ENCODE measurements around the gene ATP13A5. TPM values are rescaled to one million over a fixed set of nuclear protein-coding genes. Genes with fewer than 3 reads are reported as not detected.

Gene ATP13A5
- total and polyA plus RNA-seq, 4 donors, result not detected

- H3K27me3 ChIP-seq (ENCODE audit: control insufficient read depth in 1 of 2, insufficient read depth in 2 of 2, low read length in 1 of 2), result no peaks in the 10 kb centered on the region
- DNase-seq, result no peak
- H3K4me1 ChIP-seq (ENCODE audit: control insufficient read depth in 1 of 2, insufficient read depth in 2 of 2, low read length in 2 of 2), result no peaks in the 10 kb centered on the region
- no peaks in the 10 kb centered on the region for H3K36me3 ChIP-seq (ENCODE audit: control insufficient read depth in 1 of 2, insufficient read depth in 2 of 2, low read length in 1 of 2)
- H3K4me3 ChIP-seq (ENCODE audit: low read length in 2 of 2), result no peak overlapping the region
- intact Hi-C loops (cut with DNase I), result no loop called here
- 88 to 100% methylated on average over 1 of the region's 1 CpG for WGBS, 2 donors
- H3K9me3 ChIP-seq (ENCODE audit: control insufficient read depth, low read length), result peaks cover 1% of the 10 kb centered on the region
- no peak for ATAC-seq (ENCODE audit: low FRiP score)
- no peak overlapping the region for H3K27ac ChIP-seq (ENCODE audit: low read depth in 1 of 2, low read length in 2 of 2)
These were observed 73.2 kb downstream of the ATP13A5 start for GRCh38 chr3:193305356-193305755.

- Histone ChIP-seq H3K4me3 (ENCODE audit: low read length in 2 of 2) (no peak overlapping the region), H3K4me1 (ENCODE audit: control insufficient read depth in 1 of 2, insufficient read depth in 2 of 2, low read length in 2 of 2) (no peaks in the 10 kb centered on the region), H3K9me3 (ENCODE audit: control insufficient read depth, low read length) (peaks cover 1% of the 10 kb centered on the region), H3K27me3 (ENCODE audit: control insufficient read depth in 1 of 2, insufficient read depth in 2 of 2, low read length in 1 of 2) (no peaks in the 10 kb centered on the region), H3K27ac (ENCODE audit: low read depth in 1 of 2, low read length in 2 of 2) (no peak overlapping the region), H3K36me3 (ENCODE audit: control insufficient read depth in 1 of 2, insufficient read depth in 2 of 2, low read length in 1 of 2) (no peaks in the 10 kb centered on the region)
- 88 to 89% methylated on average over 1 of the region's 1 CpG for WGBS, 2 donors
- no peak for DNase-seq
- no peak for ATAC-seq (ENCODE audit: low FRiP score)
- intact Hi-C loops (cut with DNase I), result no loop called here
These were observed 77.1 kb downstream of the ATP13A5 start for GRCh38 chr3:193301433-193301832.

- 56 to 65% methylated on average over 5 of the region's 5 CpGs for WGBS, 2 donors
- no peak for DNase-seq
These were observed 81.1 kb downstream of the ATP13A5 start for GRCh38 chr3:193297421-193297820.

GRCh38 chr3:193295985-193296384 lies 82.6 kb downstream of the ATP13A5 start:
- no peak for DNase-seq
- ATAC-seq (ENCODE audit: low FRiP score), result no peak
- Histone ChIP-seq H3K9me3 (ENCODE audit: control insufficient read depth, low read length) (peaks cover 6% of the 10 kb centered on the region), H3K36me3 (ENCODE audit: control insufficient read depth in 1 of 2, insufficient read depth in 2 of 2, low read length in 1 of 2) (no peaks in the 10 kb centered on the region), H3K27ac (ENCODE audit: low read depth in 1 of 2, low read length in 2 of 2) (no peak overlapping the region), H3K4me1 (ENCODE audit: control insufficient read depth in 1 of 2, insufficient read depth in 2 of 2, low read length in 2 of 2) (no peaks in the 10 kb centered on the region), H3K27me3 (ENCODE audit: control insufficient read depth in 1 of 2, insufficient read depth in 2 of 2, low read length in 1 of 2) (peaks cover 0 to 3% of the 10 kb centered on the region in 2 donors), H3K4me3 (ENCODE audit: low read length in 2 of 2) (no peak overlapping the region)
- intact Hi-C loops (cut with DNase I), result no loop called here
- WGBS, 2 donors, result 78 to 88% methylated on average over 2 of the region's 2 CpGs

More at GRCh38 chr3:193297421-193297820, 81.1 kb downstream of the ATP13A5 start:
- no peak overlapping the region for H3K27ac ChIP-seq (ENCODE audit: low read depth in 1 of 2, low read length in 2 of 2)
- intact Hi-C loops (cut with DNase I), result no loop called here
- H3K4me3 ChIP-seq (ENCODE audit: low read length in 2 of 2), result no peak overlapping the region
- ATAC-seq (ENCODE audit: low FRiP score), result no peak
- H3K9me3 ChIP-seq (ENCODE audit: control insufficient read depth, low read length), result peaks cover 4% of the 10 kb centered on the region
- no peaks in the 10 kb centered on the region for H3K36me3 ChIP-seq (ENCODE audit: control insufficient read depth in 1 of 2, insufficient read depth in 2 of 2, low read length in 1 of 2)
- H3K27me3 ChIP-seq (ENCODE audit: control insufficient read depth in 1 of 2, insufficient read depth in 2 of 2, low read length in 1 of 2), result peaks cover 0 to 2% of the 10 kb centered on the region in 2 donors
- no peaks in the 10 kb centered on the region for H3K4me1 ChIP-seq (ENCODE audit: control insufficient read depth in 1 of 2, insufficient read depth in 2 of 2, low read length in 2 of 2)

- ATAC-seq (ENCODE audit: low FRiP score) (no peak), DNase-seq (no peak)
- no peaks in the 10 kb centered on the region for H3K36me3 ChIP-seq (ENCODE audit: control insufficient read depth in 1 of 2, insufficient read depth in 2 of 2, low read length in 1 of 2)
- no peaks in the 10 kb centered on the region for H3K4me1 ChIP-seq (ENCODE audit: control insufficient read depth in 1 of 2, insufficient read depth in 2 of 2, low read length in 2 of 2)
- H3K9me3 ChIP-seq (ENCODE audit: control insufficient read depth, low read length), result peaks cover 6% of the 10 kb centered on the region
- H3K27ac ChIP-seq (ENCODE audit: low read depth in 1 of 2, low read length in 2 of 2), result no peak overlapping the region
- 43 to 47% methylated on average over 3 of the region's 3 CpGs for WGBS, 2 donors
- H3K4me3 ChIP-seq (ENCODE audit: low read length in 2 of 2), result no peak overlapping the region
- peaks cover 0 to 3% of the 10 kb centered on the region in 2 donors for H3K27me3 ChIP-seq (ENCODE audit: control insufficient read depth in 1 of 2, insufficient read depth in 2 of 2, low read length in 1 of 2)
- intact Hi-C loops (cut with DNase I), result no loop called here
These were observed 86.2 kb downstream of the ATP13A5 start for GRCh38 chr3:193292386-193292785.

GRCh38 chr3:193271101-193271840 lies 107.3 kb downstream of the ATP13A5 start:
- intact Hi-C loops (cut with DNase I), result no loop called here
- Histone ChIP-seq H3K36me3 (ENCODE audit: control insufficient read depth in 1 of 2, insufficient read depth in 2 of 2, low read length in 1 of 2) (no peaks in the 10 kb centered on the region), H3K9me3 (ENCODE audit: control insufficient read depth, low read length) (no peaks in the 10 kb centered on the region), H3K27ac (ENCODE audit: low read depth in 1 of 2, low read length in 2 of 2) (no peak overlapping the region), H3K4me3 (ENCODE audit: low read length in 2 of 2) (no peak overlapping the region), H3K4me1 (ENCODE audit: control insufficient read depth in 1 of 2, insufficient read depth in 2 of 2, low read length in 2 of 2) (no peaks in the 10 kb centered on the region), H3K27me3 (ENCODE audit: control insufficient read depth in 1 of 2, insufficient read depth in 2 of 2, low read length in 1 of 2) (no peaks in the 10 kb centered on the region)
- WGBS, 2 donors, result 33 to 48% methylated on average over 3 of the region's 3 CpGs
- ATAC-seq (ENCODE audit: low FRiP score), result no peak
- no peak for DNase-seq

GRCh38 chr3:193270451-193270850 lies 108.1 kb downstream of the ATP13A5 start:
- H3K27ac ChIP-seq (ENCODE audit: low read depth in 1 of 2, low read length in 2 of 2), result no peak overlapping the region
- no peaks in the 10 kb centered on the region for H3K9me3 ChIP-seq (ENCODE audit: control insufficient read depth, low read length)
- no peaks in the 10 kb centered on the region for H3K36me3 ChIP-seq (ENCODE audit: control insufficient read depth in 1 of 2, insufficient read depth in 2 of 2, low read length in 1 of 2)
- intact Hi-C loops (cut with DNase I), result no loop called here
- no peak for DNase-seq
- 78 to 82% methylated on average over 3 of the region's 3 CpGs for WGBS, 2 donors
- H3K4me1 ChIP-seq (ENCODE audit: control insufficient read depth in 1 of 2, insufficient read depth in 2 of 2, low read length in 2 of 2), result no peaks in the 10 kb centered on the region
- ATAC-seq (ENCODE audit: low FRiP score), result no peak
- H3K4me3 ChIP-seq (ENCODE audit: low read length in 2 of 2), result no peak overlapping the region
- no peaks in the 10 kb centered on the region for H3K27me3 ChIP-seq (ENCODE audit: control insufficient read depth in 1 of 2, insufficient read depth in 2 of 2, low read length in 1 of 2)

- DNase-seq, result no peak
- no peak for ATAC-seq (ENCODE audit: low FRiP score)
- Histone ChIP-seq H3K27me3 (ENCODE audit: control insufficient read depth in 1 of 2, insufficient read depth in 2 of 2, low read length in 1 of 2) (no peaks in the 10 kb centered on the region), H3K4me1 (ENCODE audit: control insufficient read depth in 1 of 2, insufficient read depth in 2 of 2, low read length in 2 of 2) (no peaks in the 10 kb centered on the region), H3K4me3 (ENCODE audit: low read length in 2 of 2) (no peak overlapping the region), H3K27ac (ENCODE audit: low read depth in 1 of 2, low read length in 2 of 2) (no peak overlapping the region), H3K36me3 (ENCODE audit: control insufficient read depth in 1 of 2, insufficient read depth in 2 of 2, low read length in 1 of 2) (no peaks in the 10 kb centered on the region), H3K9me3 (ENCODE audit: control insufficient read depth, low read length) (no peaks in the 10 kb centered on the region)
- 64 to 76% methylated on average over 3 of the region's 3 CpGs for WGBS, 2 donors
- intact Hi-C loops (cut with DNase I), result no loop called here
These were observed 109.1 kb downstream of the ATP13A5 start for GRCh38 chr3:193269343-193270028.

- H3K27ac ChIP-seq (ENCODE audit: low read depth in 1 of 2, low read length in 2 of 2), result no peak overlapping the region
- no peaks in the 10 kb centered on the region for H3K4me1 ChIP-seq (ENCODE audit: control insufficient read depth in 1 of 2, insufficient read depth in 2 of 2, low read length in 2 of 2)
- H3K27me3 ChIP-seq (ENCODE audit: control insufficient read depth in 1 of 2, insufficient read depth in 2 of 2, low read length in 1 of 2), result no peaks in the 10 kb centered on the region
- no peaks in the 10 kb centered on the region for H3K36me3 ChIP-seq (ENCODE audit: control insufficient read depth in 1 of 2, insufficient read depth in 2 of 2, low read length in 1 of 2)
- ATAC-seq (ENCODE audit: low FRiP score) (no peak), DNase-seq (no peak)
- 88% methylated on average over 5 of the region's 5 CpGs for WGBS, 2 donors
- no peaks in the 10 kb centered on the region for H3K9me3 ChIP-seq (ENCODE audit: control insufficient read depth, low read length)
- H3K4me3 ChIP-seq (ENCODE audit: low read length in 2 of 2), result no peak overlapping the region
- intact Hi-C loops (cut with DNase I), result no loop called here
These were observed 115.8 kb downstream of the ATP13A5 start for GRCh38 chr3:193262707-193263106.
